ENCODE results near the gene ALPP.
"Not testable (repeated sequence)": the region's sequence is repeated elsewhere in the genome, so short reads cannot be mapped to it uniquely, and the experiment has no call there.

ALPP gene

GRCh38 chr2:232341061-232341738, 37.4 kb upstream of the ALPP start:
- peak; percentile 38 for DNase-seq

- no peak for DNase-seq
Observed at GRCh38 chr2:232341739-232342126, 36.8 kb upstream of the ALPP start.

GRCh38 chr2:232342635-232343565, 35.7 kb upstream of the ALPP start:
- DNase-seq, result peak; percentile 53

GRCh38 chr2:232343821-232344220, 34.7 kb upstream of the ALPP start:
- DNase-seq, result peak; percentile 45

GRCh38 chr2:232345251-232345650, 33.3 kb upstream of the ALPP start:
- DNase-seq, result peak; percentile 44

GRCh38 chr2:232347369-232347768, 31.2 kb upstream of the ALPP start:
- DNase-seq, result no peak

- no peak for DNase-seq
Observed at GRCh38 chr2:232348936-232349335, 29.6 kb upstream of the ALPP start.

GRCh38 chr2:232349546-232349945, 29.0 kb upstream of the ALPP start:
- peak; percentile 52 for DNase-seq

- DNase-seq, result no peak
Observed at GRCh38 chr2:232349946-232350635, 28.5 kb upstream of the ALPP start.

- DNase-seq, result no peak
Observed at GRCh38 chr2:232350804-232351685, 27.5 kb upstream of the ALPP start.

GRCh38 chr2:232351686-232352510, 26.7 kb upstream of the ALPP start:
- no peak for DNase-seq

GRCh38 chr2:232352511-232353091, 25.9 kb upstream of the ALPP start:
- DNase-seq, result no peak

- no peak for DNase-seq
Observed at GRCh38 chr2:232353096-232353495, 25.5 kb upstream of the ALPP start.

- no peak for DNase-seq
Observed at GRCh38 chr2:232353660-232354059, 24.9 kb upstream of the ALPP start.

GRCh38 chr2:232354069-232354468, 24.5 kb upstream of the ALPP start:
- no peak for DNase-seq

- DNase-seq, result no peak
Observed at GRCh38 chr2:232361646-232362045, 16.9 kb upstream of the ALPP start.

- no peak for DNase-seq
Observed at GRCh38 chr2:232362174-232362900, 16.2 kb upstream of the ALPP start.

GRCh38 chr2:232363064-232363783, 15.3 kb upstream of the ALPP start:
- not testable (repeated sequence) for DNase-seq

GRCh38 chr2:232363784-232364615, 14.6 kb upstream of the ALPP start:
- DNase-seq, result no peak

All from activated CD8-positive, alpha-beta memory T cell treated with anti-CD3 and anti-CD28 coated beads for 24 hours (primary cell).